Activated T-cell treated with anti-CD3 and anti-CD28 coated beads, Interleukin-2, amount 50 U/mL, for 24 hours (primary cell): ENCODE results near the gene SLAIN2.
A peak's percentile ranks its signal among the peaks of the same experiment; 100 is the strongest.

Experiments
- DNase-seq: peaks from one replicate; pipeline ENCODE4 v3.0.0-alpha.2; 2020
- H3K27ac Mint-ChIP-seq: 2 replicates; pipeline ENCODE4 v1.8.0; 2020; ENCODE audit warnings: mild to moderate bottlenecking, mixed read lengths
- H3K27me3 Mint-ChIP-seq: 2 replicates; pipeline ENCODE4 v1.8.0; 2020; ENCODE audit warnings: mixed read lengths
- H3K36me3 Mint-ChIP-seq: 2 replicates; pipeline ENCODE4 v1.8.0; 2020; ENCODE audit warnings: low read depth, mixed read lengths
- H3K4me1 Mint-ChIP-seq: 2 replicates; pipeline ENCODE4 v1.8.0; 2020; ENCODE audit warnings: low read depth, mixed read lengths
- H3K4me3 Mint-ChIP-seq: 2 replicates; pipeline ENCODE4 v1.8.0; 2020; ENCODE audit warnings: mild to moderate bottlenecking, moderate library complexity, mixed read lengths
- H3K9me3 Mint-ChIP-seq: 2 replicates; pipeline ENCODE4 v1.8.0; 2020; ENCODE audit warnings: mixed read lengths

SLAIN2 gene

GRCh38 chr4:48342606-48342880 lies 1.2 kb downstream of the SLAIN2 start:
- H3K36me3 Mint-ChIP-seq = peaks cover 13% of the 10 kb centered on the region
- peak overlapping the region; percentile 94 for H3K4me3 Mint-ChIP-seq
- no peaks in the 10 kb centered on the region for H3K27me3 Mint-ChIP-seq
- peak overlapping the region; percentile 93 for H3K27ac Mint-ChIP-seq
- no peaks in the 10 kb centered on the region for H3K9me3 Mint-ChIP-seq
- peaks cover 66% of the 10 kb centered on the region for H3K4me1 Mint-ChIP-seq
- DNase-seq = no peak

- Mint-ChIP-seq H3K4me1 (peaks cover 66% of the 10 kb centered on the region), H3K9me3 (no peaks in the 10 kb centered on the region), H3K27me3 (no peaks in the 10 kb centered on the region), H3K4me3 (peak overlapping the region; percentile 94), H3K27ac (peak overlapping the region; percentile 16), H3K36me3 (peaks cover 17% of the 10 kb centered on the region)
- DNase-seq = no peak
Measured at GRCh38 chr4:48343035-48343434, 1.7 kb downstream of the SLAIN2 start.

GRCh38 chr4:48343551-48343950 lies 2.2 kb downstream of the SLAIN2 start:
- Mint-ChIP-seq H3K9me3 (no peaks in the 10 kb centered on the region), H3K36me3 (peaks cover 17% of the 10 kb centered on the region), H3K27me3 (no peaks in the 10 kb centered on the region), H3K4me3 (peak overlapping the region; percentile 94), H3K27ac (peak overlapping the region; percentile 16), H3K4me1 (peaks cover 66% of the 10 kb centered on the region)
- no peak for DNase-seq

DNA sequence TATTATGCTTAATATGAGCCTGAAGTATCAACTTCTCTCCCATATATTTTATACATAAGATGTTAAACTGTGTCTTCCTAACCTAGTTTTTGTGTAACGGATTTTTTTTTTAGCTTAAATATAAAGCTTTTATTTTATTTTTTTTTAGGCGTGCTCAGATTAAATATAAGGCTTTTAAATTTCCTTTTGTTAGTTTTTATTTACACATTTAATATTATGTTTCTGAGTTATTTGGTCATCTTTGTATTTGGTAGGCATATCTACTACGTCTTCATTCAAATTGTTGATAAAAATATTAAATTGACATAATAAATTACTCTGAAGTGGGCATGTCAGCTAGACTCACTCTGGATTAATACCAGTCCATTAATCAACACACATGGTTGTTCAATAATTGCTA lies 4.2 kb downstream of the SLAIN2 start:
- Mint-ChIP-seq H3K4me1 (peaks cover 67% of the 10 kb centered on the region), H3K36me3 (peaks cover 17% of the 10 kb centered on the region), H3K9me3 (no peaks in the 10 kb centered on the region), H3K27me3 (no peaks in the 10 kb centered on the region), H3K4me3 (no peak overlapping the region), H3K27ac (no peak overlapping the region)
- DNase-seq = no peak

DNA sequence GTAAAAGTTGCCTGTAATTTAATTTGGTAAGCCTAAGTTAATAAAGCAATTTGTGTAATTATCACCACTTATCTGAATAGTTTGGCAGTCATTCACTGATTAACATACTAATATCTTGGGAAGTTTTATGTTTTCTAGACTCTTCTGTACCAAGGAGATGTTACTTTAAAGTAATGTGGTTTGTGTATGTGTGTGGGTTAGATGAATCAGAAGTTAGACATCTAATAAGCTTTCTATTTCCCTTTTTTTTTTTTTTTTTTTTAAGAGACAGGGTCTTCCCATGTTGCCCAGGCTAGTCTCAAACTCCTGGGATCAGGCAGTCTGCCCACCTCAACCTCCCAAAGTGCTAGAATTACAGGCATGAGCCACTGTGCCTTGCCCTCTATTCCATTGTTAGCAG lies 5.3 kb downstream of the SLAIN2 start:
- no peaks in the 10 kb centered on the region for H3K27me3 Mint-ChIP-seq
- peaks cover 77% of the 10 kb centered on the region for H3K4me1 Mint-ChIP-seq
- no peak for DNase-seq
- no peaks in the 10 kb centered on the region for H3K9me3 Mint-ChIP-seq
- H3K4me3 Mint-ChIP-seq = peak overlapping the region; percentile 9
- H3K27ac Mint-ChIP-seq = no peak overlapping the region
- peaks cover 12% of the 10 kb centered on the region for H3K36me3 Mint-ChIP-seq

DNA sequence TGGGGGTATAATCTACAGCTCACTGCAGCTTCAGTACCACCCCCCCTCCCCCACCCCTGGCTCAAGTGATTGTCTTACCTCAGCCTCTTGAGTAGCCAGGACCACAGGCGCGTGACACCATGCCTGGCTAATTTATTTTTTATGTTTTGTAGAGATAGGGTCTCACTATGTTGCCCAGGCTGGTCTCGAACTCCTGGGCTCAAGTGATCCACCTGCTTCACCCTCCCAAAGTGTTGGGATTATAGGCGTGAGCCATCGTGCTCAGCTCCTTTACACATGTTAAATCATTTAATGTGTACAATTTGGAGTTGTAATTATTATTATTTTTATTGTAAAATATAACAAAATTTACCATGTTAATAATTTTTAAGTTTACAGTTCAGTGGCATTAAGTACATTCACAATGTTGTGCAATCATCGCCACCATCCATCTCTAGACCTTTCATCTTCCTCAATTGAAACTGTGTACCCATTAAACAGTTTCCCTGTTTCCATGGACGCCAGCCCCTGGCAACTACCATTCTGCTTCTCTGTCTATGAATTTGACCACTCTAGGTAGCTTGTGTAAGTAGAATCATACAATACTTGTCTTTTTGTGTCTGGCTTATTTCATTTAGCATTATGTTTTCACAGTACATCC lies 6.1 kb downstream of the SLAIN2 start:
- H3K27ac Mint-ChIP-seq = no peak overlapping the region
- no peaks in the 10 kb centered on the region for H3K9me3 Mint-ChIP-seq
- H3K4me1 Mint-ChIP-seq = peaks cover 82% of the 10 kb centered on the region

GRCh38 chr4:48350871-48351270 lies 9.5 kb downstream of the SLAIN2 start:
- Mint-ChIP-seq H3K4me3 (no peak overlapping the region), H3K27ac (peak overlapping the region; percentile 15), H3K4me1 (peaks cover 73% of the 10 kb centered on the region), H3K9me3 (peaks cover 5% of the 10 kb centered on the region), H3K36me3 (peaks cover 22% of the 10 kb centered on the region), H3K27me3 (no peaks in the 10 kb centered on the region)
- DNase-seq = no peak

More for the DNA sequence above, 6.1 kb downstream of the SLAIN2 start:
- DNase-seq = no peak
- H3K27me3 Mint-ChIP-seq = no peaks in the 10 kb centered on the region
- H3K36me3 Mint-ChIP-seq = peaks cover 17% of the 10 kb centered on the region
- H3K4me3 Mint-ChIP-seq = no peak overlapping the region

GRCh38 chr4:48352793-48353192 lies 11.5 kb downstream of the SLAIN2 start:
- Mint-ChIP-seq H3K27me3 (no peaks in the 10 kb centered on the region), H3K4me3 (no peak overlapping the region), H3K4me1 (peaks cover 60% of the 10 kb centered on the region), H3K27ac (peak overlapping the region; percentile 11), H3K36me3 (peaks cover 20% of the 10 kb centered on the region), H3K9me3 (peaks cover 5% of the 10 kb centered on the region)
- no peak for DNase-seq

- Mint-ChIP-seq H3K9me3 (peaks cover 5% of the 10 kb centered on the region), H3K4me1 (peaks cover 43% of the 10 kb centered on the region), H3K36me3 (peaks cover 22% of the 10 kb centered on the region), H3K27me3 (no peaks in the 10 kb centered on the region), H3K27ac (no peak overlapping the region), H3K4me3 (no peak overlapping the region)
- DNase-seq = no peak
Measured at GRCh38 chr4:48356355-48356754, 15.0 kb downstream of the SLAIN2 start.

- no peaks in the 10 kb centered on the region for H3K27me3 Mint-ChIP-seq
- no peak overlapping the region for H3K4me3 Mint-ChIP-seq
- H3K27ac Mint-ChIP-seq = no peak overlapping the region
- H3K9me3 Mint-ChIP-seq = no peaks in the 10 kb centered on the region
- peaks cover 19% of the 10 kb centered on the region for H3K4me1 Mint-ChIP-seq
- no peak for DNase-seq
- H3K36me3 Mint-ChIP-seq = peaks cover 7% of the 10 kb centered on the region
Measured at GRCh38 chr4:48360285-48361011, 19.1 kb downstream of the SLAIN2 start.

DNA sequence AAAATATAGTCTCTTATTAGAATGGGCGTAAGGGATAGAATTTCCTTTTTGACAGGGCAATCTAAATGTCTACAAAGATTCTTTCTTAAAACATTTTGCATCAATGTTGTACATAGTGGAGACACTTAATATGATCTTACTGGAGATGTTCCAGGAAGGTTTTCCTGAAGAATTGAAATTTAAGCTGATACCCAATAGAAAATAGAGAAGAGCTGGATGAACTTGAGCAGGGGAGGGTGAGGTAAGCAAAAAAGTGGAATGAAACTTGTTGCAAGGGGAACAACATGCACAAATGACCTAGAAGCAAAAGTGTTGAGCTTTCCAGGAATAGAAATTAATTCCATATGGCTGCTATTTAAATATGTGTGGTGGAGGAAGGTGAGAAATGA lies 19.7 kb downstream of the SLAIN2 start:
- DNase-seq = no peak
- Mint-ChIP-seq H3K36me3 (peaks cover 9% of the 10 kb centered on the region), H3K4me3 (no peak overlapping the region), H3K9me3 (no peaks in the 10 kb centered on the region), H3K27ac (peak overlapping the region; percentile 2), H3K4me1 (peaks cover 24% of the 10 kb centered on the region), H3K27me3 (no peaks in the 10 kb centered on the region)

GRCh38 chr4:48366611-48367010 lies 25.3 kb downstream of the SLAIN2 start:
- Mint-ChIP-seq H3K36me3 (peaks cover 12% of the 10 kb centered on the region), H3K27me3 (no peaks in the 10 kb centered on the region), H3K27ac (no peak overlapping the region), H3K9me3 (no peaks in the 10 kb centered on the region), H3K4me3 (no peak overlapping the region), H3K4me1 (peaks cover 45% of the 10 kb centered on the region)
- DNase-seq = no peak

DNA sequence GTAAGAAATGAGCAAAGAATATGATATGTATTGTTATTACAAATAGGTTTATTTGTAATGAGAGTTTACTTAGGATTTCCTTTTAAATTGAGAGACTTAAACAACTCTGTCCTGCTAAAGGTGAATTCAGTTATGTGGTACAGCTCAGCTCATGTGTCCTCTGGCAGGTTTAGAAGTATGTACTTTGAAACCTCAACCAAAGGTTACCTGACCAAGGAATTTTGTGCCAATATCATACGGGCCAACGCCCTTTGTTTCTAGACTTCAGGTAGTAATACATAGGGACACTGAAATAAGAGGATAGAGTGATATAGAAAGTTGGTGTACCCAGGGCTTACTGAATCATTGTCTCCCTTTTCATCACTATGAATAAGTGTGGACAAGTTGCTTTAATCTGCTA lies 25.7 kb downstream of the SLAIN2 start:
- peaks cover 13% of the 10 kb centered on the region for H3K36me3 Mint-ChIP-seq
- no peaks in the 10 kb centered on the region for H3K9me3 Mint-ChIP-seq
- H3K27me3 Mint-ChIP-seq = no peaks in the 10 kb centered on the region
- H3K27ac Mint-ChIP-seq = no peak overlapping the region
- no peak overlapping the region for H3K4me3 Mint-ChIP-seq
- no peak for DNase-seq
- H3K4me1 Mint-ChIP-seq = peaks cover 43% of the 10 kb centered on the region

GRCh38 chr4:48368389-48368788 lies 27.1 kb downstream of the SLAIN2 start:
- Mint-ChIP-seq H3K27ac (no peak overlapping the region), H3K4me1 (peaks cover 48% of the 10 kb centered on the region), H3K4me3 (no peak overlapping the region), H3K36me3 (peaks cover 17% of the 10 kb centered on the region), H3K27me3 (no peaks in the 10 kb centered on the region), H3K9me3 (no peaks in the 10 kb centered on the region)
- DNase-seq = no peak

- peaks cover 20% of the 10 kb centered on the region for H3K36me3 Mint-ChIP-seq
- no peak overlapping the region for H3K4me3 Mint-ChIP-seq
- no peak overlapping the region for H3K27ac Mint-ChIP-seq
- H3K4me1 Mint-ChIP-seq = peaks cover 48% of the 10 kb centered on the region
- no peaks in the 10 kb centered on the region for H3K27me3 Mint-ChIP-seq
- DNase-seq = no peak
- H3K9me3 Mint-ChIP-seq = no peaks in the 10 kb centered on the region
Measured at GRCh38 chr4:48369248-48369647, 27.9 kb downstream of the SLAIN2 start.
